Lower leg skin (tissue), 4 donors: Measurements from ENCODE around the gene CAVIN3. TPM values are rescaled to one million over a fixed set of nuclear protein-coding genes. Genes with fewer than 3 reads are reported as not detected.

Source experiments
- DNase-seq, 2 donors: peaks; one replicate each; pipeline ENCODE4 v3.0.0-alpha.2; 2019; ENCODE audit warnings: low spot score in 2 of 2
- H3K4me3 ChIP-seq: fragments of 200-600 bp; sonication (generic); 2 replicates; pipeline ENCODE4 v1.5.1; 2017; ENCODE audit warnings: mild to moderate bottlenecking, low read depth; ENCODE audit not compliant: poor library complexity, severe bottlenecking
- POLR2A ChIP-seq, 2 donors: fragments of 450-650 bp; IDR thresholded peaks; one replicate each; pipeline ENCODE4 v1.6.1; 2016 to 2017; ENCODE audit warnings: antibody characterized with exemption in 2 of 2, mild to moderate bottlenecking in 1 of 2, moderate library complexity in 1 of 2
- WGBS, 2 donors: methylation state at CpG; one replicate each; pipeline ENCODE4 v1.1.5; 2018; 5-methylcytosine and 5-hydroxymethylcytosine counted together
- intact Hi-C: fragments of 100-400 bp; cut with DNase I; formaldehyde crosslinking; loops from one replicate; pipeline ENCODE4 v1.15.0; 2023; ENCODE audit warnings: low total_unique reads
- total RNA-seq, 4 donors: library from RNA; depleted of rRNA; stranded (reverse); fragments of >200 nt; gene quantifications; one replicate each; pipeline ENCODE4 v1.1.0, GENCODE V29; 2016
- TF ChIP-seq, protein P1 (sequence below), 3 donors: fragments of 450-650 bp; IDR thresholded peaks; one replicate each; pipeline ENCODE4 v1.5.1; 2016; ENCODE audit warnings: antibody characterized with exemption in 3 of 3, mild to moderate bottlenecking in 3 of 3, moderate library complexity in 2 of 3

CAVIN3 gene
- total RNA-seq, 4 donors from 2014 or later: 27.1 to 96.9 (median 48.9) TPM

DNA sequence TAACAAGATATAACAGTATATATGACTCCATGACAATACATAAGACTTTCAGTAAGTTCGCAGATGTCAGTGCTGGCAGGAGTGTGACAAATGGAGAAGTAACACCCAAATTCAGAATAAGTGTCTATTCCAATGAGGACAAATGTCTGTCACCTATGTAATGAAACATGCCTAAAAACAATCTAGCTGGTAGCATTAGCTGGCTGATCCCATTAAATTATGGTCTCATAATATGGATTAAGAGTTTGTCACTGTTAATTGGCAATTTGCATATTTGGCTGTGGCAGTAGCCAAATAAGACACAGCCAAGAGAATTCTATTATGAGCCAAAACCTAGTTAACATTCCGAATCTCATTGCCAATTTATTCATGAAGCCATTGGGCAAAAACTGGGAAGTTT is 30.2 kb upstream of the CAVIN3 start:
- no peak for TF ChIP-seq POLR2A (IDR thresholded peaks at IDR 0.05)
- TF ChIP-seq, protein P1, sequence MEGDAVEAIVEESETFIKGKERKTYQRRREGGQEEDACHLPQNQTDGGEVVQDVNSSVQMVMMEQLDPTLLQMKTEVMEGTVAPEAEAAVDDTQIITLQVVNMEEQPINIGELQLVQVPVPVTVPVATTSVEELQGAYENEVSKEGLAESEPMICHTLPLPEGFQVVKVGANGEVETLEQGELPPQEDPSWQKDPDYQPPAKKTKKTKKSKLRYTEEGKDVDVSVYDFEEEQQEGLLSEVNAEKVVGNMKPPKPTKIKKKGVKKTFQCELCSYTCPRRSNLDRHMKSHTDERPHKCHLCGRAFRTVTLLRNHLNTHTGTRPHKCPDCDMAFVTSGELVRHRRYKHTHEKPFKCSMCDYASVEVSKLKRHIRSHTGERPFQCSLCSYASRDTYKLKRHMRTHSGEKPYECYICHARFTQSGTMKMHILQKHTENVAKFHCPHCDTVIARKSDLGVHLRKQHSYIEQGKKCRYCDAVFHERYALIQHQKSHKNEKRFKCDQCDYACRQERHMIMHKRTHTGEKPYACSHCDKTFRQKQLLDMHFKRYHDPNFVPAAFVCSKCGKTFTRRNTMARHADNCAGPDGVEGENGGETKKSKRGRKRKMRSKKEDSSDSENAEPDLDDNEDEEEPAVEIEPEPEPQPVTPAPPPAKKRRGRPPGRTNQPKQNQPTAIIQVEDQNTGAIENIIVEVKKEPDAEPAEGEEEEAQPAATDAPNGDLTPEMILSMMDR (IDR thresholded peaks at IDR 0.05): no peak
- intact Hi-C loops: no loop called here
- H3K4me3 ChIP-seq: no peak overlapping the region
- 58 to 60% methylated on average over 2 of the region's 2 CpGs for WGBS, 2 donors
- no peak for DNase-seq

DNA sequence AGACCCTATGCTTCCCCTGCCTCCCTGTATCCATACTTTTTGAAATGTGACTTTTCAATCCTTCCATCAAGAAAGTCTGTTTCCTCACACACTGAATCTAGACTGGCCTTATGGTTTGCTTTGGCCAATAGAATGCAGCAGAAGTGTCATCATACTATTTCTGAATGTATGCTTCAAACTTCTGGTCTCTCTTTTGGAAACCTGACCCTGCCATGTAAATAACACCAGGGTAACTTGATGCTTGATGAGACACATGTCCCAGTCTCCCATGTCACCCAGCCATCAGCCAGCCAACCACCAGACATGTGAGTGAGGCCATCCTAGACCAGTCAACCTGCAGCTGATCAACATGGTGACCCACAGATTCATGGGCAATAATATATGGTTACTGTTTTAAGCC is 29.7 kb upstream of the CAVIN3 start:
- no peak for DNase-seq
- intact Hi-C loops: no loop called here
- no peak for TF ChIP-seq POLR2A (IDR thresholded peaks at IDR 0.05)
- TF ChIP-seq, protein P1 (IDR thresholded peaks at IDR 0.05): no peak
- H3K4me3 ChIP-seq: no peak overlapping the region

GRCh38 chr11:6345366-6345765 is 25.1 kb upstream of the CAVIN3 start:
- TF ChIP-seq POLR2A (IDR thresholded peaks at IDR 0.05): no peak
- TF ChIP-seq, protein P1 (IDR thresholded peaks at IDR 0.05): no peak
- intact Hi-C loops: no loop called here
- no peak for DNase-seq
- 100% methylated on average over 1 of the region's 1 CpG for WGBS, 2 donors
- H3K4me3 ChIP-seq: no peak overlapping the region

GRCh38 chr11:6336293-6336692 is 16.0 kb upstream of the CAVIN3 start:
- intact Hi-C loops: no loop called here
- 90 to 96% methylated on average over 3 of the region's 3 CpGs for WGBS, 2 donors
- H3K4me3 ChIP-seq: no peak overlapping the region
- TF ChIP-seq POLR2A (IDR thresholded peaks at IDR 0.05): no peak
- TF ChIP-seq, protein P1 (IDR thresholded peaks at IDR 0.05): no peak
- no peak for DNase-seq

GRCh38 chr11:6334806-6335205 is 14.5 kb upstream of the CAVIN3 start:
- WGBS, 2 donors: 97 to 98% methylated on average over 6 of the region's 6 CpGs
- TF ChIP-seq, protein P1 (IDR thresholded peaks at IDR 0.05): no peak
- no peak for TF ChIP-seq POLR2A (IDR thresholded peaks at IDR 0.05)
- intact Hi-C loops: no loop called here
- no peak overlapping the region for H3K4me3 ChIP-seq
- DNase-seq: no peak

GRCh38 chr11:6333095-6333494 is 12.8 kb upstream of the CAVIN3 start:
- 15 to 17% methylated on average over 2 of the region's 2 CpGs for WGBS, 2 donors
- no peak for TF ChIP-seq POLR2A (IDR thresholded peaks at IDR 0.05)
- TF ChIP-seq, protein P1 (IDR thresholded peaks at IDR 0.05): no peak
- DNase-seq: no peak
- intact Hi-C loops: no loop called here
- H3K4me3 ChIP-seq: no peak overlapping the region
